GM20000 (cell line): ENCODE measurements around the gene KSR2.

Experiments used
- DNase-seq: peaks from one replicate; pipeline ENCODE4 v3.0.0; 2012; ENCODE audit warnings: low spot score
- TF ChIP-seq, protein P1 (sequence below): IDR thresholded peaks from 2 replicates; pipeline ENCODE4 v1.5.1; 2012; ENCODE audit warnings: mild to moderate bottlenecking, control low read depth; ENCODE audit errors: extremely low read depth, missing control alignments

KSR2 gene

DNA sequence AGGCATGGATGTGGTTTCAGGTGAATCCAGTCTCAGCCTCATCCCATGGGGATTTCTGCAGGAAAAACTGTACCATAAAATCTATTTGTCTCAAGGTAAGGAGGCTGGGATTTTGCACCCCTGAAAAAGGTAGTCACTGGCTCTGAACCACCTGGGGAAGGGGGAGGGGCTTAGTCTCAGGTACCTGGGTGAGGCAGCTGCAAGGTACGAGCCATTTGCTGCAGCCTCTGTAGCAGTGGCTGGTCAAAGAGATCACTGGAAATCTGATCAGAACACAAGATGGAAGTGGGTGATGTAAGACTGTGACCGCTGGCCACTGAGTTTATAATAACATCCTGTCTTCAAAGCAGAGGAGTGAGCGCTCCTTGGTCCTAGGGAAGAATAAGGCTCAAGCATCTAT lies 397.5 kb downstream of the KSR2 start:
- TF ChIP-seq, protein P1, sequence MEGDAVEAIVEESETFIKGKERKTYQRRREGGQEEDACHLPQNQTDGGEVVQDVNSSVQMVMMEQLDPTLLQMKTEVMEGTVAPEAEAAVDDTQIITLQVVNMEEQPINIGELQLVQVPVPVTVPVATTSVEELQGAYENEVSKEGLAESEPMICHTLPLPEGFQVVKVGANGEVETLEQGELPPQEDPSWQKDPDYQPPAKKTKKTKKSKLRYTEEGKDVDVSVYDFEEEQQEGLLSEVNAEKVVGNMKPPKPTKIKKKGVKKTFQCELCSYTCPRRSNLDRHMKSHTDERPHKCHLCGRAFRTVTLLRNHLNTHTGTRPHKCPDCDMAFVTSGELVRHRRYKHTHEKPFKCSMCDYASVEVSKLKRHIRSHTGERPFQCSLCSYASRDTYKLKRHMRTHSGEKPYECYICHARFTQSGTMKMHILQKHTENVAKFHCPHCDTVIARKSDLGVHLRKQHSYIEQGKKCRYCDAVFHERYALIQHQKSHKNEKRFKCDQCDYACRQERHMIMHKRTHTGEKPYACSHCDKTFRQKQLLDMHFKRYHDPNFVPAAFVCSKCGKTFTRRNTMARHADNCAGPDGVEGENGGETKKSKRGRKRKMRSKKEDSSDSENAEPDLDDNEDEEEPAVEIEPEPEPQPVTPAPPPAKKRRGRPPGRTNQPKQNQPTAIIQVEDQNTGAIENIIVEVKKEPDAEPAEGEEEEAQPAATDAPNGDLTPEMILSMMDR, result no peak
- DNase-seq, result no peak

DNA sequence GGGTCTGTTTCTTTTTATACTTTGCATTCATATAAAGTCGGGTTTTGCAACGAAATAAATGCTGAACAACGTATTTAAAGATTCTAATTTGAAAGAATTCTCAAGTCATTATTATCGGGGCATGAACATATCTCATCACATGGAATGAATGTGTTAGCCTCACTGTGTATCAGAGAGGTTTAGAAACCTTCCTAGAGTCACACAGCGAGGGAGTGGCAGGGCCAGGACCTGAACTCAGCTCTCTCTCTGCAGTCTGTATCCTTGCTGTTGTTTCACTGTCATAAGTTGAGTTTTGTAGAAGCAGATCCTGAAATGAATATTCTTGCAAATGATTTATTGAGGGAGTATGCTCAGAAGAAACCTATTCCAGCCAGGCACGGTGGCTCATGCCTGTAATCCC lies 398.2 kb downstream of the KSR2 start:
- no peak for DNase-seq
- TF ChIP-seq, protein P1, result no peak

DNA sequence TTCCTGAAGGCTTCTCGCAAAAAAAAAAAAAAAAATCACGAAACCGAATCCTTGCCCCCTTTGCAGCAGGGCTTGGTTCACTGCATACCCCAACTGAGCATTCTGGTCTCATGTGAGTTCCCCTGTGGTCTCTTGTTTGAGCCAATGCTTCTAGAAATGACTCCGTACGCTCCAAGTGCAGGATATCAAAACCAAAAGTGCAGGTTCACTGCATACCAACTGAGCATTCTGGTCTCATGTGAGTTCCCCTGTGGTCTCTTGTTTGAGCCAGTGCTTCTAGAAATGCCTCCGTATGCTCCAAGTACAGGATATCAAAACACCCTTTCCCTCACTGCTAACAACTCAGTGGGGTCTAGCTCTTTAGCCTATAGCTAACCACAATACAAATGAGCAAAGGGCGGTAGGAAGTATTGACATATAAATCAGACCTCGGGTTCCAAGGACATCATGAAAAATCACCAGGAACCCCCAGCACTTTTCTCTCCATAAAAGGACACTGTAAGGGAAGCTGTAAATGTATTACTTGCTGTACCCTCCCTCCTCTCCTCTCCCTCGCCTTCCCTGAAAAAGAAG lies 401.1 kb downstream of the KSR2 start:
- TF ChIP-seq, protein P1, result no peak
- DNase-seq, result no peak

DNA sequence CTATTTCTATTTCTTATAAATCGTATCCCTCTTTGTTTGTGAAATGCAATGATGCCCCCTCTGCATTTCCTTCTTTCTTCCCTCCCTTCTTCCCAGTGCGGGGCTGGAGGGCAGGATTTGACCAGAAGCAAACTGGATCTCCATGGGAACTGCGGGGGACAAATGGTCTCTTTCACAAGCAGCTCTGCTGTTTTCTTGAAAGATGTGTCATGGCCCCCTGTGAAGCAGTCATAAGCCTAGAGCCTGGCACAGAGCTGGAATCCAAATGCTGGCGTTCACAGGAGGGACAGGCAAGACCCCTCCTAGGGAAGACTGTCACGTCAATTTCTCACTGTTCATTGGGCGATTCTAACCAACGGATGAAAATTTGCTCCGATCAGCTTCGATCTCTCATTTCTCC lies 403.9 kb downstream of the KSR2 start:
- no peak for DNase-seq
- TF ChIP-seq, protein P1, result no peak

DNA sequence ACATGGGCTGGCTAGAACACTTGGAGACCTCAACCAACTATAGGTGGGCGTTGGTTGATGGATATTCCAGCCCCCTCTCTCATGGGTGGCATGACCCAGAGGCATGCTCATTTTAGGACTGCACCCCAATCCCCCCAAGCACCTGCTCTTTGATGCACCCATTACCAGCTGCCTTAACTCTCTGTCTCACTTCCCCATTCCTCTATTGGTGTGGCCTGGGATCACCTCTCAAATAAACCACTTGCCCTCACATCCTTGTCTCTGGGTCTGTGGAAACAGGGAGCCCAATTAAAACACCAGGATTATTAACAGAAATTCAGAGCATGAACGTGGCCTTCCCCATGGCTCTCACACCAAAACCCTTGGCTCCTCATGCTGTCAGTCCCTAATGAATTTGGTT lies 405.1 kb downstream of the KSR2 start:
- TF ChIP-seq, protein P1, result no peak
- DNase-seq, result no peak

DNA sequence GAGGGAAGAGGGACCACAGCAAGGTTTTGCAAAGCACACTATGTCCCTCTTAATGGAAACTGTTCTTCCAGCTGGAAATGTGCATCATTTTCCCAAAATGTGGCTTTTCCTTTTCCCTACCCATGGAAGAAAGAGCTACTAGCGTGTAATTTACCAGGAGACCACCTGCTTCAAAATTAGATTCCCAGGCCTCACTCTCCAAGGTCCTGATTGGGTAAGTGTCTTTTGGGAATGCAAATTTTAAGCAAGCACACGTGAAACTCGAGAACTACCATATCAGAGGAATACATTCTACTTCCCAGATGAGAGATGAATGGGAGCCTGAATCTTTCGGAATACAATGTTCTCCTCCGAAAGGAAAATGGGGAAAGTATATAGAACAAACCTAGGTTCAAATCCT lies 405.8 kb downstream of the KSR2 start:
- DNase-seq, result no peak
- TF ChIP-seq, protein P1, result no peak

DNA sequence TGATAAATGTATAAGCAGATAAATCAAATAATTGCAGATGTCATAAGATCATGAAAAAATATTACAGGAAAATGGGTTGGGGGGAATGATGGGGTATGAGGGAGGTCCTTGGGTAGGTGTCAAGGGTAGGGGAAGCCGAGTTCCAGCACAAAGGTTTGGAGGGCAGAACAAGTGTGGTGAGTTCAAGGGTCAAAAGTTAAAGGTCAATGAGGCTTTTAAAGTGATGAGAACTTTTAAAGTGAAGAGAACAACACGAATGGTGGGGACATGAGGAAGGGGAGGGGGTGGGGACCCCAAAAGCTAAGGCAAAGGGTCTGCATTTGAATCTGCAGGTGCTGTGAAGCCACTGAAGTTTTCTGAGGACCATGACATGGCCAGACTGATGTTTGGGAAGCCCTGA lies 406.8 kb downstream of the KSR2 start:
- TF ChIP-seq, protein P1, result no peak

More for the DNA sequence above, 406.8 kb downstream of the KSR2 start:
- DNase-seq, result no peak
